GM21619 (cell line): ENCODE data around the gene PTRH1.

Experiments
- ATAC-seq: cut with Tn5 transposase; IDR thresholded peaks from one replicate; pipeline ENCODE4 v1.9.1; 2021; ENCODE audit not compliant: unreplicated experiment

Gene PTRH1

DNA sequence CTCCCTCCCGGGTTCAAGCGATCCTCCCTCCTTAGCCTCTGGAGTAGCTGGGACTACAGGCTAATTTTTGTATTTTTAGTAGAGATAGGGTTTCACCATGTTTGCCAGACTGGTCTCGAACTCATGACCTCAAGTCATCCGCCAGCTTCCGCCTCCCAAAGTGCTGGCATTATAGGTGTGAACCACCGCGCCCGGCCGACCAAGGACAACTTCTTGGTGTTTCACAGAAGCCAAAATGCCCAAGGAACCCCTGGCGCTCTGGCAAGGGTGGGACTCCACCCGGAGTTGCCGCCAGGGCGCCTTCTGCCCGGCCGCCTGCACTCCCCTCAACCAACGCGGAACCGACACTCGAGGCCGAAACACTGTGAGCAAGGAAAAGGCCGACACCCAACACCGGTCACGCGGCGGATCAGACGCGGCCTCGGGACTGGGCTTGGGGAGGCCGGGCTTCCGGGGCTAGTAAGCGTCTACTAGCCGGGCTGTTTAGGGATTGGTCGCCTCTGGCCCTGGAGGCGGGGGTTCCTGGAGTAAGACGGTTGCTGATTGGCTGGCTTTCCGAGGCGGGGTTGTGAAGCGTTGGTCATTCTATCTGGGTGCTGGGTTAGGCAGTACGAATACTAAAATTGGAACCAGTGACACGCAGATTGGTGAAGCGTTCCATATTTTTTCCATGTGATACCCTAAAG lies 16.3 kb downstream of the PTRH1 start:
- ATAC-seq, result peak; percentile 91

DNA sequence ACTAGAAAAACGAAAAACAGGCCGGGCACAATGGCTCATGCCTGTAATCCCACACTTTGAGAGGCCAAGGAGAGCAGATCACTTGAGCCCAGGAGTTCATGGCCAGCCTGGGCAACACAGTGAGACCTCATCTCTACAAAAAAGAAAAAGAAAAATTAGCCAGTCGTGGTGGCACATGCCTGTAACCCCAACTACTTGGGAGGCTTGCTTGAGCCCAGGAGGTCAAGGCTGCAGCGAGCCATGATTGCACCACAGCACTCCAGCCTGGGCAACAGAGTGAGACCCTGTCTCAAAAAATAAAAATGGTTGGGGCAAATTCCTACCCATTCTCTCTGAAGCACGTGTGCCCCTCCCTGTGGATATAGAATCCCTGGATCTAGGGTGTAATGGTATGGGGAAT lies 17.1 kb downstream of the PTRH1 start:
- no peak for ATAC-seq

DNA sequence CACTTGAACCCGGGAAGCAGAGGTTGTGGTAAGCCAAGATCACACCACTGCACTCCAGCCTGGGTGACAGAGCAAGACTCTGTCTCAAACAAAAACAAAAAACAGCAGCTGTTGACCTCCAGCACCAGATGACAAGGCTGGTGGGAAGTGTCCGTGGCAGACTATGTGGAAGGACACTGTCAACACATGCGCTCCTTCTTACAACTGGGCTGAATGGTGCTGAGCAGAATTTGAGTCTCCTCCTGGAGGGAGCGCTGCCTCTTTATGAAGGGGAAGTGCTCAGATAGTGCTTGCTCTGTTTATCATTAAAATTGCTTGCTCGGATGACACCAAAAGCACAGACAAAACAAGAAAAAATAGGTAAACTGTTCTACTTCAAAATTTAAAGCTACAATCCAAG lies 17.9 kb downstream of the PTRH1 start:
- ATAC-seq, result no peak

DNA sequence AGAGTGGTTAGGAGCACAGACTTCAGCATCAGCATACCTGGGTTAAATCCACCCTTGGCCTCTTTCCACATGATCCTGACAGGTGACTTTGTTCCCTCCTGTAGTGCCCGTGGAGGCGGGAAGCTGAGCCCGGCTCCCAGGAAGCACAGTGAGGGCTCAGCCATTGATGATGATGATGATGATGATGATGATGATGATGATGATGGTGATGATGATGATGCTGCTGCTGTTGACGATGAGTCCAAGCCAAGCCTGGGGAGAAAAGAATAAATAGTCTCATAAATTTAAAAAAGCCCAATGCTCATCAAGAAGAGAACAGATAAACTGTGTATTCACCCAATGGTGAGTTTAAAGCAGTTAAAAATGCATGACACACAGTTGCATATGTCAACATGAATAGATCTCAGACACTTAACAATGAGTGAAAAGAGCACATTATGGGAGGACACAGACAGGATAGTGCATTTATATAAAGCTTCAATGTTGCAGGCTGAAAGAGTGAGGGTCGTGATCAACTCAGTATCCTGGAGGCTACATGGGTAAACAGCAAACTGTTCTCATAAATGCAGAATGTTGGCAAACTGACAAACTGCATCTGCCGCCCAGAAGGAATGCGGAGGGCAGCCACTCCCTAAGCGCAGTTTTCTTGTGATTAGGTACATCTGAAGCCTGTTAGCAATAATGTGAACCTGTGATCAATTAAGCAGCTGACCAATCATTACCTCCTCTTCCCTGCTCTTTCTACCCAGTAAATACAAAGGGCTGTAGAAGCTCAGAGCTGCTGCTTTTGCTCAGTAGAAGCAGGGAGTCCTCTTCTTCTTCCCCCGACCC lies 20.4 kb downstream of the PTRH1 start:
- no peak for ATAC-seq

DNA sequence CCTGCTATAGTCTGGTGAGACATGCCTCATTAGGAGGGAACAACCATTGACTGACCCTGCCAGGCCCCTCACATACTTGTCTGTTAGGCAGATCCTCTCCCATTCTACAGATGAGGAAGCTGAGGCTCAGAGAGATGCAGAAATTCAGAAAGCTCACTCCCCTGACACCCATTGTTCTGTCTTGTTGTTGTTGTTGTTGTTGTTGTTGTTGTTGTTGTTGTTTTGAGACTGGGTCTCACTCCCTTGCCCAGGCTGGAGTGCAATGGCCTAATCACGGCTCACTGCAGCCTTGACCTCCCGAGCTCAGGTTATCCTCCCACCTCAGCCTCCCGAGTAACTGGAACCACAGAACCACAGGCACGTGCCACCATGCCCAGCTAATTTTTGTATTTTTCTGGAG lies 21.8 kb downstream of the PTRH1 start:
- no peak for ATAC-seq

DNA sequence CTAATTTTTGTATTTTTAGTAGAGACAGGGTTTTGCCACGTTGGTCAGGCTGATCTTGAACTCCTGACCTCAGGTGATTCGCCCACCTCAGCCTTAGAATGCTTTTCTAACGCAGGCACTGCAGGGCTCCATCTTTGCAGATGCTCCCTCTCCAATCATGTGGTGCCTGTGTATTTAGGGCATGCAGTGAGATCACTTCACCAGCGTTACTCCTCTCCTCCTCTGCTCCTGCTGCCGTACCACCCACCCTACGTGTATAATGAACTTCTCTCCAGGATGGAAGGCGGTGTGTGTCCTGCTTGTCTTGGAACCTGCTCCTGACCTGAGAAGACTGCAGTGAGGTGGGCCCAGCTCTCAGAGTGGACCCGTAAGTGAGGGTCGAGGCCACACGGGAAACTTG lies 22.3 kb downstream of the PTRH1 start:
- ATAC-seq, result no peak

DNA sequence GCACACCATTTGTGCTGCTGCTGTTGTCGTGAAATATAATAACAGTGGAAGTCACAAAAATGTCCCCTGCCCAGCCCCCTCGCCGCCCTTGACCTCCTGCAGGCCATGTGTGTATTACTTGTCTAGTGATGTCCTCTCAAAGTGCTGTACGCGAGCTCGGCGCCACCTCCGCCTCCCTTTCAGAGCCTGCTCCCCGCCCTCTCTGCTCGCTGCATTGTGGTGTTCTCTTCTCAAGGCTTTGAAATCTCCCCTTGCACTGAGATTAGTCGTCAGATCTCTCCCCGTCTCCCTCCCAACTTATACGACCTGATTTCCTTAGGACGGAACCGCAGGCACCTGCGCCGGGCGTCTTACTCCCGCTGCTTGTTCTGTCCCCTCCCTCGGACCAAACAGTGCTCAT lies 23.4 kb downstream of the PTRH1 start:
- ATAC-seq, result no peak

DNA sequence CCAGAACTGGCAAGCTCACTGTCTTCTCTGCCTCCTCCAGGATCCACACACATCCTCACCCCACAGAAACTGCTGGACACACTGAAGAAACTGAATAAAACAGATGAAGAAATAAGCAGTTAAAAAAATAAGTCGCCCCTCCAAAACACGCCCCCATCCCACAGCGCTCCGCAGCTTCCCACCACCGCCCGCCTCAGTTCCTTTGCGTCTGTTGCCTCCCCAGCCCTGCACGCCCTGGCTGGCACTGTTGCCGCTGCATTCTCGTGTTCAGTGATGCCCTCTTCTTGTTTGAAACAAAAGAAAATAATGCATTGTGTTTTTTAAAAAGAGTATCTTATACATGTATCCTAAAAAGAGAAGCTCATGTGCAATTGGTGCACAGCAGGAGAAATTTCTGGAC lies 24.7 kb downstream of the PTRH1 start:
- no peak for ATAC-seq

DNA sequence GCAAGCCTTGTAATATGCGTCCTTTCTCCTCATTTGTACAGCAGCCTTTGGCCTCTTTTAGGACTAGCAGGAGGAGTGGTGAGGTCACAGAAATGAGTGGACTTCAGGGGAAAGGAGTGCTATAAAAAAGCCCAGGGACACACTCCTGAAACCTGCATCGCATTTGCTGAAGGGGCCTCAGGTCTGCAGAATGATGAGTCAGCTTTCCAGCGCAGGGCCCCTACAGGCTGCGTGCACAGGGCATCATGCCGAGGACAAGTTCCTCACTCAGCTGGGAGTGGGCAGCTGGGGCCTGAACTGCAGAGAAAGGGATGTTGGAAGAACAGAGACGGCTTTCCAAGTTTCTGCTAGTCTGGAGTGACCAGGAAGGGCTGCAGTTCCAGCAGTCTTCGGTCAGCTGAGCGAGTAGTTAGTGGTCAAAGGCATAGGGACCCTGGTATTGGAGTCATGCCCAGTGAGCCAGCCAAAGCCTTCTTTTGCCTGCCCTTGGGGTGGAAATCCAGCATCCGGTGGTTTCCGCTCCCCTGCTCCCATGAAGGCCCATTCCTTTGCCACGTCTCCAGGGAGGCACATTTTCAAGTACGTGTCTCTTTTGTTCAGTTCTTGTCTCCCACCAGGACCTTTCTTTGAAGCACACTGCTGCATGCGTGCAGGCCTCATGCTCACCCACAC lies 26.0 kb downstream of the PTRH1 start:
- ATAC-seq, result no peak

DNA sequence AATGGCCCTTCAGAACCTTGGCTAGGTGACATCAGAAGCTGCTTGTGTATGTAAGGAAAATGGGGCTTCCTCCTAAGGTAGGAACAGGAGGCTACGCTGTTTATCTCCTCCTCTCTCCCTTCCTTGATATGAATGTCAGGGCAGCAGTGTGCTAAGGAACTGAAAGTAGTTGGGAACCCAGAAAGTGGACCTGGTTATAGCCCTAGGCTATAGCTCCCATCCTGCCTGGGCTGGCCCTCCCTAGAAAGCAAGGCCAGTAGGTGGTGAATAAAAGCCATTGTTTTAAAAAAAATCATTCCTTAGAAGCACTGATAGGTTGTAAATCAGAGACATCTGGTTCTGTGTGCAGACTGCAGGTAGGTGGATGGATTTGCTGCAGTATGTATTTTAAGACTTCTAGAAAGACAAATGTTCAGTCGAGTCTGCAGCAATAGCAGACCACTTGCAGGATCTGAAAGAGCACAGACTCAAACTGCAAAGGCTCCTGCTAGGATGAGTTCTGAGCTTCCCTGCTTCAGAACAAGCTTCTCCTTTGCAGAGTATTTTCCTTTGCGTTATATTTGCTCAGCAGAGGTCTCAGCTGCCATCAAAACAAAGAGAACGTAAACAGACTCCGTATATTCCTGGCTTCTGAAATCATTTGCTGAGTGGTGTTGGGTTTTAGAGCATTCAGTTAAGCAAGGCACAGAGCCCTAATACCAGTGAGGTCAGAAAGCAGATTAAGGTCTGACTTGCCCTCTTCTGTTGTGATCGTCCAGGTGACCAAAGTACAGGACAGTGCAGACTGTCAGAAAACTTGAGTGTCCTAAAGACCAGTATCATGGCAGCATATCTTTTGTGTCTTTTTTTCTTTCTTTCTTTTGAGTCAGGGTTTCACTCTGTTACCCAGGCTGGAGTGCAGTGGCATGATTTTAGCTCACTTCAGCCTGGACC lies 28.7 kb downstream of the PTRH1 start:
- no peak for ATAC-seq

DNA sequence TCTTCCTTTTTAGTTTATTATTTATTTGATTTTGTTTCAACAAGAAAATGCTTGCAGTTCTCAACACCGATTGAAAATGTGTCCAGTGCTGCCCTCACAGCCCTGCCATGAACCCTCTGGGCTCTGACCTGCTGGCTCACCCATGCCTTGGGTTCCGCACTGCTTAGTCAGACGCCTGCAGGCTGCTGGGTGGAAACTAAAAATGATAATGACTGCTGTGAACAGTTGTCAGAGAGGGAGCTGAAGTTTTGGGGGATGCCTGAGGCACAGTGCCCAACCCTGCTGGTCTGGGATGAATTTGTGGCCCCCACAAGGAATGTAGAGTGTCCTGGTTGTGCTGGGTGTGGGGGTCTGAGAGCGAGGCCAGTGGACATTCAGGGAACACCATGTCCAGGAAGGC lies 30.9 kb downstream of the PTRH1 start:
- no peak for ATAC-seq

DNA sequence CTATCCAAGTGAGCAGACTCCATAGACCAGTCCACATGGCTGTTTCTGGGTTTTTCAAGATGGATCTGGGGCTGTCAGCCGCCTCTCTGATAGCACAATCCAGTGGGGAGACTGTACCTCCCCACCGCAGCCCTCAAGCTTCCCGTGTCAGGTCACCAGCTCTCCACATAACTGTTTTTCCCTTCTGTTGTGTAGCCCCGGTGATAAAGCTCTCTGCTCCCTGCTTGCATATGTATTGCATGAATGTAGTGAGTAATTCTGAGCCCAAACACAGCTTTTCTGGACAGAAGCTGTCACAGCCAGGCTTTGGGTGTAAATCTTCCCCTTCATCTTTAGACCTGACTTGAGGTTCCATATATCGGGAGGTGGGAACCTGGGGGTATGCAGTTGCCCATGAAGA lies 31.7 kb downstream of the PTRH1 start:
- no peak for ATAC-seq

DNA sequence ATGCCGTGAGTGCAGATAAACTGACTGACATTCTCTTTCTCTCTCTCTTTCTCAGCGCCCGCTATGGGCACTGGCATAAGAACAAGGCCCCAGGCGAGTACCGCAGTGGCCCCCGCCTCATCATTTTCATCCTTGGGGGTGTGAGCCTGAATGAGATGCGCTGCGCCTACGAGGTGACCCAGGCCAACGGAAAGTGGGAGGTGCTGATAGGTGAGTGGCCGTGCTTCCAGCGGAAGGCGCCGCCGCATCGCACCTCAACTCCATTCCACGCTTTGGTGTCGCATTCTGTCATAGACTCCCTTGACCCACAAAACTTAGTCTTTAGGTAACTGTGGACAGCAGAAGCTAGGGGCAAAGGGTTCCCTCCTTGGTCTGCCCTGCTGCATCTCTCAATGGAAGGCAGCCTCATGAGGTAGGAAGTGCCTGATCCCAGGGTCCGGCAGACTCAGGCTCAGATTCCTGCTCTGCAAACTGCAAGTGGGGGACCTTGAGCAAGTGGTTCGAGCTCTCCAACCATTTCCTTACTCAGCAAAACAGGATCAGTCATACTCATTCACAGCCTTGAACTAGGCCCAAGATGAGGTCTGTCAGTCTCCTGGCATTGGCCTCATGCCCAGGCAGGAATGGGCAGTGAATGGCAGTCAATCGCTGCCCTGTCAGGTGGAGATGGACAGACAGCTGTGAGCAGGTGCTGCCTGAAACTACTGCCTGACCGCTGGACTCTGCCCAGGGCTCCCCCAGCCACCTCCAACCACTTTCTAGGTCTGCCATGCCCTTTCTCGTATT lies 32.9 kb downstream of the PTRH1 start:
- no peak for ATAC-seq

DNA sequence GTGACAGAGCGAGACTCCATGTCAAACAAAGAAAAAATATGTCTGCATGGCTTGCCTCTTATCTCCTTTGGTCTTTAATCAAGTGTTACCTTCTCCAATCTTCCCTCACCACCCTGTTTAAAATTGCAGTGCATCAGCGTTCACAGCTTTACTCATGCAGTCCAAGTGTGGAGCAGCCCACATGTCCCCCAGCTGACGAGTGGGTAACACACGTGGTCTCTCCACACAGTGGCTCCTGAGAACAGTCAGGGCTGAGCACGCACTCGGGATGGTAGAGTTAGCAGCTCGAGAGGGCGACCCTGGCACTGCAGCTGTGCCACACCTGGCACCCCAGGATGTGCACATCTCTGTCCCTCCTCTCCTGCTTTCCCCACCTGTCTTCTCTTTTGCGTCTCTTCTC lies 34.6 kb downstream of the PTRH1 start:
- no peak for ATAC-seq

DNA sequence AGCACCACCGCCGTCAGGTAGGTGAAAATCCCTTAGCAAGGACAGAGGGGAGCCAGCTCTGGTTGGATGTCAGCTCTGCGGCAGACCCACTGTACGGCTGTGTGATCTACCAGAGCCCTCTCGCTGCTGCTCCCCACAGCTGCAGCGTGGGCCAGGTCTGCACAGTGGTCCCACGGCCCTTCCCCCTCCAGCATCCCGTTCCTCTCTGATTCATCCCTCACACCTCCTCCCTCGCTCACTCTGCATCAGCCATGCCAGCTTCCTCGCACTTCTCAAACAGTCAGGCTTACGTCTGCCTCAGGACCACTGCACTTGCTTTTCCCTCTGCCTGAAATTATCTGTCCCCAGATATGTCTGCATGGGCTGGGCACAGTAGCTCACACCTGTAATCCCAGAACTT lies 35.2 kb downstream of the PTRH1 start:
- no peak for ATAC-seq

DNA sequence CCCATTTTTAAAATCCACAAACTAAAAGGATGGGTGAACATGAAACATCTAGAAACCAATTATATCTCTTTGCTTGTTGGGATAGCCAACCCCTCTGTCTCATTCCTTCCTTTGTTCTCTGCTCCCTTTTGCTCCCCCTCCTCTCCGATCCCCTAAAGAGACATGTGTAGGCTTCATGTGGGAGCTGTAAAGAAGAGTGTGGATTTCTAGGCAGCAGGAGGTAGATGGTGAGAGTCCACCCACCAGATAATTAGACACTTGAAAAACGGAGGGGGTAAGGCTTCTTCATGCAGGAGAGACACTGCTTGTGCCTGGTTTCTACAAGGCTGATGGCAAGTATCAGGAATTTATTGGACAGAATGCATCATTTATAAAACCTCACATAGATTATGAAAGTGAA lies 36.0 kb downstream of the PTRH1 start:
- ATAC-seq, result no peak

DNA sequence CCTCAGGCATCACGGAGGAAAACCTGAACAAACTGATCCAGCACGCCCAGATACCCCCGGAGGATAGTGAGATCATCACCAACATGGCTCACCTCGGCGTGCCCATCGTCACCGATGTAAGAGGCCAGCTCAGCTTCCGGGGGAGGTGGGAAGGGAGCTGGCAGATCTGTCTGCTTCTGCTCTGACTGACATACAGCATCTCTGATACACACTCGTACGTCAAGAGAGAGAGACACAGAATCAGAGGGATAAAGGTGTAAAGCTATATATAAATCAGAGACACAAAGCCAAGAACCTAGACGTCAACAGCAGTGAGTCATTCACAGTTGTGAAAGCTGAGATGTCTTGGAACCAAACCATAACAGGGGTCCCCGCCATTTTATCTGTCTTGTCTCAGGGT lies 38.8 kb downstream of the PTRH1 start:
- no peak for ATAC-seq

DNA sequence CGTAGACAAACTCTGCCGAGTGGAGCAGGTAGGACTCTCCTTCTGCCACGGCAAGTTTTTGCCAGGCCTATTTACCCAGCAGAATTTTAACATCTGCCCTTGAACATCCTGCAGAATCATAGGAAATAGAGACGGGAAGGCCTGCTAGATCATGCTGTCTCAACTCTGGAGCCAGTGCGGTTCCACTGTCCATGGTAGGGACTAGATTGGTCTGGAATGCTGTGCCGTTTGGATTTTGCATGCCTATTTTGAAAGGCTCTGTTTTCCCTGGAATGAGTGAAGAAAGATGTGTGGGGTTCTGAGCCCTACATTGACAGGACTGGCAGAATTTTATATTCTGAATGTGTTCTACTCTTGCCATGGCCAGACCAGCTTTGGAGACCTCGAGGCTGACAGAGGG lies 42.2 kb downstream of the PTRH1 start:
- no peak for ATAC-seq

DNA sequence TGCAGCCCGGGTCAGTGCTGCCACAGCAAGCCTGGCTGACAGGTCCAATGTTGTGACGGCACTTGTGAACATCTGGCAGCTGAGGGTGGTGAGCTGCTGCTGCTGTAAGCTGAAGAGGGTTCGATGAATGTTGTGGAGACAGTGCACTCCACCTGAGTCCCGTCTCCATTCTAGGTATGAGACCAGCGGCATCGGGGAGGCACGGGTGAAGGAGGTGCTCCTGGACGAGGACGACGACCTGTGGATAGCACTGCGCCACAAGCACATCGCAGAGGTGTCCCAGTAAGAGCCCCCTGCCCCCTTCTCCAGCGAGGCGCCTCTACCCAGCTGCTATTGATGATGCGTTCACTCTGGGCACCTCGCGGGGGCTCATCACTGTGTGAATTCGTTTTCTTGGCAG lies 47.6 kb downstream of the PTRH1 start:
- ATAC-seq, result no peak

DNA sequence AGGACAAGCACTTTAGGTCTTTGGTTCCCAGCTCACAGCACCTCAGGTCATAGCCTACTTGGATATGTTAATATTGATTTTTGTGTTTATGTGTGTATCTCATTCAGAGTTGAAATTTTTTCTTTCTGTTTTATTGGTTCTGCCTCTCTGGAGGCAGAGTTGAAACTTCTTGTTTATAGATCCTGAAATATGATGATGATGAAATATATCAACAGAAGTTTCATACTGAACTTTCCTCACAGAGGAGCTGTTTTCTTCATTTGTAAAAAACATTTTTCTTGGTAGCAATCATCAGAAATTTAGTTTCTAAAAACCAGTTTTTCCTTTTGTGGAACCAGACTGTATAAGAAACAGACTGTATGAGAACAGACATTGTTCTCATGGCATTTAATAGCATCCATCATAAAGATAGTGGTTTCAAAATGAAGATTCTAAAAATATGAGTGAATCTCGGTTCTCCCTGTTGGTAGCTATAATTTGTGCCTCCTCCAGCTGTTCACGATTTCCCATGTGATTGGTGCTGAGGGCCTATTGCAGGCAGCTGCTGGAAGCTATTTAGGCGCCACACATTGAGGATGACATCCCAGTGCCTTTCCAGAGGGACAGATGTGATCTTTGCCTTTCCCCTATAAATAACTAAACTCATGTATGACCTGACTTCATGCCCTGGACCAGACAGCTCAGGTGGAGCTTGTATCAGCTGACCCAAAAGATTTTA lies 48.2 kb downstream of the PTRH1 start:
- ATAC-seq, result no peak
